Right lobe of liver (tissue), 4 donors: Measurements from ENCODE around the gene KRTAP4-9.
"Not testable (repeated sequence)": the region's sequence is repeated elsewhere in the genome, so short reads cannot be mapped to it uniquely, and the experiment has no call there.

Source experiments
- CTCF ChIP-seq, 4 donors: fragments of 200-600 bp in 3 of 4; fragments of 450-650 bp in 1 of 4; IDR thresholded peaks; one replicate each; pipeline versions ENCODE4 v1.5.1 to v1.8.0; 2016 to 2022; ENCODE audit warnings: antibody characterized with exemption in 4 of 4, mild to moderate bottlenecking in 2 of 4
- POLR2A ChIP-seq: fragments of 450-650 bp; IDR thresholded peaks from one replicate; pipeline ENCODE4 v1.6.1; 2017; ENCODE audit warnings: antibody characterized with exemption, mild to moderate bottlenecking
- donor health status: DM: no; HTN: no; CAD: no.
- donor health status: DM: no; HTN: no; CAD: no.
- donor health status: DM: no; HTN: yes; CAD: no.

- TF ChIP-seq POLR2A; CTCF (IDR thresholded peaks at IDR 0.05): not testable (repeated sequence)
Measured at GRCh38 chr17:41148971-41149651, 43.9 kb downstream of the KRTAP4-9 start.
